BE2C (cell line): ENCODE measurements around the gene ST6GALNAC2.
"Not testable (repeated sequence)": the region's sequence is repeated elsewhere in the genome, so short reads cannot be mapped to it uniquely, and the experiment has no call there.

Experiments
- DNase-seq: peaks from one replicate; pipeline ENCODE4 v3.0.0-alpha.2; 2020
- H3K27me3 ChIP-seq: fragments of 250-450 bp; sonication (Bioruptor Pico); 2 replicates; pipeline ENCODE4 v1.5.1; 2020; ENCODE audit warnings: mild to moderate bottlenecking
- H3K36me3 ChIP-seq: fragments of 250-450 bp; sonication (Bioruptor Pico); 2 replicates; pipeline ENCODE4 v1.5.1; 2020; ENCODE audit warnings: mild to moderate bottlenecking
- H3K4me1 ChIP-seq: fragments of 250-450 bp; sonication (Bioruptor Pico); 2 replicates; pipeline ENCODE4 v1.5.1; 2020
- H3K4me3 ChIP-seq: 2 replicates; pipeline ENCODE4 v1.5.1; 2011; ENCODE audit warnings: low read depth, low read length
- H3K9me3 ChIP-seq: fragments of 250-450 bp; sonication (Bioruptor Pico); 2 replicates; pipeline ENCODE4 v1.5.1; 2020
- CTCF ChIP-seq: IDR thresholded peaks from 2 replicates; pipeline ENCODE4 v1.5.1; 2012; ENCODE audit warnings: mild to moderate bottlenecking, low read depth, low read length

The ST6GALNAC2 gene

GRCh38 chr17:76528528-76529223 lies 57.0 kb downstream of the ST6GALNAC2 start:
- H3K9me3 ChIP-seq = no peaks in the 10 kb centered on the region
- no peaks in the 10 kb centered on the region for H3K27me3 ChIP-seq
- H3K4me1 ChIP-seq = peaks cover 62% of the 10 kb centered on the region
- peaks cover 46% of the 10 kb centered on the region for H3K36me3 ChIP-seq
- no peak; the same call in none of the 2 replicates for TF ChIP-seq CTCF
- DNase-seq = peak; percentile 75
- H3K4me3 ChIP-seq = peak overlapping the region; percentile 22

- Histone ChIP-seq H3K27me3 (no peaks in the 10 kb centered on the region), H3K4me3 (peak overlapping the region; percentile 34), H3K9me3 (no peaks in the 10 kb centered on the region), H3K4me1 (peaks cover 67% of the 10 kb centered on the region), H3K36me3 (peaks cover 41% of the 10 kb centered on the region)
- peak; percentile 75 for DNase-seq
- TF ChIP-seq CTCF = no peak; the same call in 1 of the 2 replicates
Measured at GRCh38 chr17:76528156-76528527, 57.5 kb downstream of the ST6GALNAC2 start.

- TF ChIP-seq CTCF = peak; percentile 34
- Histone ChIP-seq H3K27me3 (no peaks in the 10 kb centered on the region), H3K4me1 (peaks cover 63% of the 10 kb centered on the region), H3K36me3 (peaks cover 35% of the 10 kb centered on the region), H3K4me3 (peak overlapping the region; percentile 34), H3K9me3 (no peaks in the 10 kb centered on the region)
- DNase-seq = peak; percentile 85
Measured at GRCh38 chr17:76527430-76528111, 58.1 kb downstream of the ST6GALNAC2 start.

- peaks cover 32% of the 10 kb centered on the region for H3K36me3 ChIP-seq
- not testable (repeated sequence) for DNase-seq, H3K9me3 ChIP-seq, H3K27me3 ChIP-seq
- peaks cover 63% of the 10 kb centered on the region for H3K4me1 ChIP-seq
- H3K4me3 ChIP-seq = peak overlapping the region; percentile 34; the same call in 1 of the 2 replicates
Measured at GRCh38 chr17:76527016-76527415, 58.6 kb downstream of the ST6GALNAC2 start.

GRCh38 chr17:76525513-76525833 lies 60.2 kb downstream of the ST6GALNAC2 start:
- H3K27me3 ChIP-seq = not testable (repeated sequence)
- peaks cover 49% of the 10 kb centered on the region for H3K4me1 ChIP-seq

GRCh38 chr17:76524598-76525512 lies 60.8 kb downstream of the ST6GALNAC2 start:
- H3K36me3 ChIP-seq = peaks cover 10% of the 10 kb centered on the region
- no peaks in the 10 kb centered on the region for H3K27me3 ChIP-seq
- peak; percentile 73 for DNase-seq
- no peaks in the 10 kb centered on the region for H3K9me3 ChIP-seq
- TF ChIP-seq CTCF = no peak
- H3K4me3 ChIP-seq = no peak overlapping the region
- H3K4me1 ChIP-seq = peaks cover 43% of the 10 kb centered on the region

More at GRCh38 chr17:76525513-76525833, 60.2 kb downstream of the ST6GALNAC2 start:
- not testable (repeated sequence) for H3K9me3 ChIP-seq, DNase-seq, H3K4me3 ChIP-seq
- peaks cover 17% of the 10 kb centered on the region for H3K36me3 ChIP-seq
